Vagina (tissue), 2 donors: ENCODE measurements around the gene STK32B. TPM values are rescaled to one million over a fixed set of nuclear protein-coding genes. Genes with fewer than 3 reads are reported as not detected.

Experiments
- DNase-seq, 2 donors: peaks; one replicate each; pipeline ENCODE4 v3.0.0-alpha.2; 2017; ENCODE audit errors: extremely low spot score in 2 of 2
- H3K27ac ChIP-seq: fragments of 200-600 bp; sonication (generic); one replicate; pipeline ENCODE4 v1.5.1; 2019
- H3K27me3 ChIP-seq: fragments of 200-600 bp; sonication (generic); one replicate; pipeline ENCODE4 v1.5.1; 2019
- H3K36me3 ChIP-seq, 2 donors: fragments of 200-600 bp; sonication (generic); one replicate each; pipeline ENCODE4 v1.5.1; 2017 to 2019
- H3K4me1 ChIP-seq: fragments of 200-600 bp; sonication (generic); one replicate; pipeline ENCODE4 v1.5.1; 2019
- H3K4me3 ChIP-seq, 2 donors: fragments of 200-600 bp; sonication (generic); 1 replicate in 1 of 2; 2 replicates in 1 of 2; pipeline ENCODE4 v1.5.1; 2016 to 2019
- H3K9me3 ChIP-seq: fragments of 200-600 bp; sonication (generic); one replicate; pipeline ENCODE4 v1.5.1; 2019
- CTCF ChIP-seq, 3 experiments: fragments of 450-650 bp in 2 of 3; fragments of 200-600 bp in 1 of 3; sonication (generic) in 1 of 3; IDR thresholded peaks; one replicate each; pipeline ENCODE4 v1.5.1; 2017 to 2019; ENCODE audit warnings: antibody characterized with exemption in 3 of 3, mild to moderate bottlenecking in 2 of 3, moderate library complexity in 2 of 3
- POLR2A ChIP-seq, 2 donors: fragments of 450-650 bp; IDR thresholded peaks; one replicate each; pipeline ENCODE4 v1.6.1; 2017; ENCODE audit warnings: antibody characterized with exemption in 2 of 2, mild to moderate bottlenecking in 2 of 2, moderate library complexity in 2 of 2
- POLR2AphosphoS5 ChIP-seq, 2 donors: sonication (generic); formaldehyde crosslinking; IDR thresholded peaks; one replicate each; pipeline ENCODE4 v1.9.0; 2017; ENCODE audit warnings: antibody characterized with exemption in 2 of 2, mild to moderate bottlenecking in 2 of 2, low read depth in 1 of 2; ENCODE audit not compliant: insufficient read depth in 1 of 2
- intact Hi-C: fragments of 100-400 bp; cut with DNase I; formaldehyde crosslinking; loops from one replicate; pipeline ENCODE4 v1.15.1; 2023
- total RNA-seq: library from RNA; depleted of rRNA; stranded (reverse); fragments of >200 nt; gene quantifications from one replicate; pipeline ENCODE4 v1.2.3, GENCODE V29; 2016

The STK32B gene
- total RNA-seq, 1 donor from 2014 or later: 6.4 TPM

GRCh38 chr4:5072948-5073347, 21.7 kb downstream of the STK32B start:
- intact Hi-C loops: no loop called here
- Histone ChIP-seq H3K36me3 (no peaks in the 10 kb centered on the region), H3K4me3 (no peak overlapping the region), H3K9me3 (no peaks in the 10 kb centered on the region), H3K27me3 (no peaks in the 10 kb centered on the region), H3K4me1 (no peaks in the 10 kb centered on the region), H3K27ac (no peak overlapping the region)
- no peak for DNase-seq
- TF ChIP-seq CTCF (IDR thresholded peaks at IDR 0.05) (no peak), POLR2A (IDR thresholded peaks at IDR 0.05) (no peak), POLR2AphosphoS5 (IDR thresholded peaks at IDR 0.05; ENCODE audit: insufficient read depth in 1 of 2, low read depth in 1 of 2) (no peak)

GRCh38 chr4:5078009-5078408, 26.7 kb downstream of the STK32B start:
- DNase-seq: no peak
- Histone ChIP-seq H3K27me3 (no peaks in the 10 kb centered on the region), H3K27ac (no peak overlapping the region), H3K4me3 (no peak overlapping the region), H3K36me3 (no peaks in the 10 kb centered on the region), H3K9me3 (peaks cover 11% of the 10 kb centered on the region), H3K4me1 (no peaks in the 10 kb centered on the region)
- intact Hi-C loops: no loop called here
- TF ChIP-seq POLR2AphosphoS5 (IDR thresholded peaks at IDR 0.05; ENCODE audit: insufficient read depth in 1 of 2, low read depth in 1 of 2) (no peak), POLR2A (IDR thresholded peaks at IDR 0.05) (no peak), CTCF (IDR thresholded peaks at IDR 0.05) (no peak)

- no peak for TF ChIP-seq CTCF (IDR thresholded peaks at IDR 0.05)
- intact Hi-C loops: no loop called here
Measured at GRCh38 chr4:5079581-5079980, 28.3 kb downstream of the STK32B start.

GRCh38 chr4:5081441-5081999, 30.2 kb downstream of the STK32B start:
- H3K36me3 ChIP-seq: no peaks in the 10 kb centered on the region
- no peak for DNase-seq
- intact Hi-C loops: no loop called here
- no peaks in the 10 kb centered on the region for H3K27me3 ChIP-seq
- H3K9me3 ChIP-seq: peaks cover 11% of the 10 kb centered on the region
- no peaks in the 10 kb centered on the region for H3K4me1 ChIP-seq
- TF ChIP-seq POLR2A (IDR thresholded peaks at IDR 0.05) (no peak), POLR2AphosphoS5 (IDR thresholded peaks at IDR 0.05; ENCODE audit: insufficient read depth in 1 of 2, low read depth in 1 of 2) (no peak), CTCF (IDR thresholded peaks at IDR 0.05) (no peak)
- no peak overlapping the region for H3K4me3 ChIP-seq
- H3K27ac ChIP-seq: no peak overlapping the region

More at GRCh38 chr4:5079581-5079980, 28.3 kb downstream of the STK32B start:
- H3K4me1 ChIP-seq: no peaks in the 10 kb centered on the region
- H3K27me3 ChIP-seq: no peaks in the 10 kb centered on the region
- peaks cover 11% of the 10 kb centered on the region for H3K9me3 ChIP-seq
- no peak for DNase-seq
- no peaks in the 10 kb centered on the region for H3K36me3 ChIP-seq
- H3K27ac ChIP-seq: no peak overlapping the region
- no peak overlapping the region for H3K4me3 ChIP-seq

GRCh38 chr4:5082376-5082775, 31.1 kb downstream of the STK32B start:
- Histone ChIP-seq H3K27ac (no peak overlapping the region), H3K36me3 (no peaks in the 10 kb centered on the region), H3K9me3 (peaks cover 11% of the 10 kb centered on the region), H3K4me3 (no peak overlapping the region), H3K27me3 (no peaks in the 10 kb centered on the region), H3K4me1 (no peaks in the 10 kb centered on the region)
- no peak for DNase-seq
- intact Hi-C loops: no loop called here
- TF ChIP-seq POLR2AphosphoS5 (IDR thresholded peaks at IDR 0.05; ENCODE audit: insufficient read depth in 1 of 2, low read depth in 1 of 2): no peak
- TF ChIP-seq CTCF (IDR thresholded peaks at IDR 0.05): no peak
- TF ChIP-seq POLR2A (IDR thresholded peaks at IDR 0.05): no peak
